Tibial artery (tissue), 4 donors: Measurements from ENCODE around the gene CELSR2.

ENCODE experiments used
- DNase-seq, 2 donors: peaks; one replicate each; pipeline ENCODE4 v3.0.0-alpha.2; 2019
- H3K27ac ChIP-seq, 2 donors: fragments of 200-600 bp; sonication (generic) in 1 of 2; 1 replicate in 1 of 2; 2 replicates in 1 of 2; pipeline ENCODE4 v1.5.1; 2018 to 2019; ENCODE audit warnings: mild to moderate bottlenecking in 1 of 2
- H3K27me3 ChIP-seq, 2 donors: fragments of 200-600 bp; sonication (generic) in 1 of 2; one replicate each; pipeline versions ENCODE4 v1.5.1 to v1.6.0; 2016 to 2019
- H3K36me3 ChIP-seq, 3 donors: fragments of 200-600 bp; sonication (generic) in 2 of 3; one replicate each; pipeline ENCODE4 v1.5.1; 2016 to 2019; ENCODE audit warnings: mild to moderate bottlenecking in 2 of 3
- H3K4me1 ChIP-seq, 4 donors: fragments of 200-600 bp; sonication (generic) in 2 of 4; 1 replicate in 3 of 4; 2 replicates in 1 of 4; pipeline ENCODE4 v1.5.1; 2016 to 2019
- H3K4me3 ChIP-seq, 2 donors: fragments of 200-600 bp; sonication (generic) in 1 of 2; 1 replicate in 1 of 2; 2 replicates in 1 of 2; pipeline ENCODE4 v1.5.1; 2018 to 2019; ENCODE audit warnings: mild to moderate bottlenecking in 2 of 2
- H3K9me3 ChIP-seq, 3 donors: fragments of 200-600 bp; sonication (generic) in 1 of 3; one replicate each; pipeline ENCODE4 v1.5.1; 2016 to 2019
- CTCF ChIP-seq, 2 experiments: fragments of 200-600 bp in 1 of 2; fragments of 450-650 bp in 1 of 2; IDR thresholded peaks; one replicate each; pipeline ENCODE4 v1.5.1; 2017 to 2019; ENCODE audit warnings: antibody characterized with exemption in 2 of 2, mild to moderate bottlenecking in 1 of 2, moderate library complexity in 1 of 2
- intact Hi-C: fragments of 100-400 bp; cut with DNase I; formaldehyde crosslinking; loops from one replicate; pipeline ENCODE4 v1.15.0; 2023; ENCODE audit warnings: low total_unique reads

Gene CELSR2

DNA sequence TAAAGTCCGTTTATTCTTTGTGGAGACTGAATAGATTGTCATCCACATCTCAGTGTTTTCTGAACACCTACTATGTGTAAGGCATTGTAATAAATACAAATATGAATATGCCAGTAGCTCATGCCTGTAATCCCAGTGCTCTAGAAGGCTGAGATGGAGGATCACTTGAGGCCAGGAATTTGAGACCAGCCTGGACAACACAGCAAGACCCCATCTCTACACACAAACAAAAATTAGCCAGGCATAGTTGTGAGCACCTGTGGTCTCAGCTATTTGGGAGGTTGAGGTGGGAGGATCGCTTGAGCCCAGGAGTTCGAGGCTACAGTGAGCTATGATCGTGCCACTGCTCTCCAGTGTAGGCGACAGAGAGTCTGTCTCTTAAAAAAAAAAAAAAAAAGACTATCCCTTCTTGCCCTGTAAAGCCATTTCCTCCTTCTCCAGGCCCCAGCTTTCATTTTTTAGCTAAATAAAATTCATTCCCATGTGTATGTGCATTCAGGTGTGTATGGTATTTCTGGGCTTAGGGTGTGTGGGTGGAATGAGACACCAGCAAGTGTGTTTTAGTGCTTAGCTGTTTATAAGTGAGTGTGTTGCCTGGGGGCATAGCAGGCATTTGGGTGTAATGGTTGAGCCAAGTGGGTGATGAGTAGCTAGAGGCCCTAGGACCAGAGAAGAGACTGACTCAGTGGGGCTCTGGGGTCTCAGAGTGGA is 7.8 kb downstream of the CELSR2 start:
- Histone ChIP-seq H3K4me1 (peaks cover 0 to 30% (median 22%) of the 10 kb centered on the region in 4 donors), H3K9me3 (no peaks in the 10 kb centered on the region), H3K36me3 (peaks cover 0 to 26% (median 9%) of the 10 kb centered on the region in 3 donors), H3K27ac (no peak overlapping the region), H3K4me3 (no peak overlapping the region), H3K27me3 (no peaks in the 10 kb centered on the region)
- intact Hi-C loops = no loop called here
- no peak for TF ChIP-seq CTCF (IDR thresholded peaks at IDR 0.05)
- no peak for DNase-seq

GRCh38 chr1:109257682-109258421 is 8.5 kb downstream of the CELSR2 start:
- intact Hi-C loops = no loop called here
- Histone ChIP-seq H3K4me3 (no peak overlapping the region), H3K27me3 (no peaks in the 10 kb centered on the region), H3K36me3 (peaks cover 0 to 26% (median 9%) of the 10 kb centered on the region in 3 donors), H3K27ac (no peak overlapping the region), H3K4me1 (peaks cover 0 to 31% (median 23%) of the 10 kb centered on the region in 4 donors), H3K9me3 (no peaks in the 10 kb centered on the region)
- no peak for TF ChIP-seq CTCF (IDR thresholded peaks at IDR 0.05)
- DNase-seq = no peak

DNA sequence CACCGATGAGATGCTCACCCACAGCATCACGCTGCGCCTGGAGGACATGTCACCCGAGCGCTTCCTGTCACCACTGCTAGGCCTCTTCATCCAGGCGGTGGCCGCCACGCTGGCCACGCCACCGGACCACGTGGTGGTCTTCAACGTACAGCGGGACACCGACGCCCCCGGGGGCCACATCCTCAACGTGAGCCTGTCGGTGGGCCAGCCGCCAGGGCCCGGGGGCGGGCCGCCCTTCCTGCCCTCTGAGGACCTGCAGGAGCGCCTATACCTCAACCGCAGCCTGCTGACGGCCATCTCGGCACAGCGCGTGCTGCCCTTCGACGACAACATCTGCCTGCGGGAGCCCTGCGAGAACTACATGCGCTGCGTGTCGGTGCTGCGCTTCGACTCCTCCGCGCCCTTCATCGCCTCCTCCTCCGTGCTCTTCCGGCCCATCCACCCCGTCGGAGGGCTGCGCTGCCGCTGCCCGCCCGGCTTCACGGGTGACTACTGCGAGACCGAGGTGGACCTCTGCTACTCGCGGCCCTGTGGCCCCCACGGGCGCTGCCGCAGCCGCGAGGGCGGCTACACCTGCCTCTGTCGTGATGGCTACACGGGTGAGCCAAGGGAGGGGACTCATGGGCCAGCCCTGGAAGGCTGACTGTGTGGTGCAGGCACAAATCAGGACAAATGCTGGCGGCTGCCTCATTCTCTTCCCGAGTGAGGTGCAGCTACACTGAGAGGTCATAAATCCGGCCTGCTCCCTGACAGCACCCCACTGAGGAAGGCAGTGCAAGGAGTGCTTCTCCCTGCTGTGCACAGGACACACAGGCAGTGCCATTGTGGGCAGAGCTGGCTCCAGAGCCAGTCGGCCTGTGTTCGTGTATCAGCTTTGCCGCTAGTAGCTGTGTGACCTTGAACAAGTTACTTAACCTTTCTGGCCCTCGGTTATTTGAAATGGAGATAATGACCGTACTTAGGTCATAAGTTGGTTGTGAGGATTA is 9.4 kb downstream of the CELSR2 start:
- H3K27ac ChIP-seq = no peak overlapping the region
- no peak overlapping the region for H3K4me3 ChIP-seq
- H3K36me3 ChIP-seq = peaks cover 0 to 26% (median 9%) of the 10 kb centered on the region in 3 donors
- DNase-seq = no peak
- no peaks in the 10 kb centered on the region for H3K27me3 ChIP-seq
- H3K9me3 ChIP-seq = no peaks in the 10 kb centered on the region
- no peak for TF ChIP-seq CTCF (IDR thresholded peaks at IDR 0.05)
- H3K4me1 ChIP-seq = peaks cover 0 to 31% (median 16%) of the 10 kb centered on the region in 4 donors
- intact Hi-C loops = no loop called here

GRCh38 chr1:109259674-109260557 is 10.6 kb downstream of the CELSR2 start:
- no peak for TF ChIP-seq CTCF (IDR thresholded peaks at IDR 0.05)
- peaks cover 0 to 24% (median 7%) of the 10 kb centered on the region in 4 donors for H3K4me1 ChIP-seq
- intact Hi-C loops = loop anchor here (10.0 kb wide), 1 partner anchor 225 kb away; the partner anchor contains the start of gene ATXN7L2

More at GRCh38 chr1:109259674-109260557, 10.6 kb downstream of the CELSR2 start:
- H3K36me3 ChIP-seq = peaks cover 0 to 29% (median 9%) of the 10 kb centered on the region in 3 donors
- no peak overlapping the region for H3K27ac ChIP-seq
- no peak overlapping the region for H3K4me3 ChIP-seq
- no peaks in the 10 kb centered on the region for H3K9me3 ChIP-seq
- no peak for DNase-seq
- H3K27me3 ChIP-seq = no peaks in the 10 kb centered on the region
